GM12878 (cell line): ENCODE results near the gene FARS2. TPM values are rescaled to one million over a fixed set of nuclear protein-coding genes. Genes with fewer than 3 reads are reported as not detected.

Experiments used
- ATAC-seq: fragments of 200-7000 bp; cut with Tn5 transposase; 3 replicates; pipeline ENCODE4 v1.9.1; 2020; ENCODE audit warnings: mild to moderate bottlenecking, moderate library complexity
- BruUV-seq: library from RNA; stranded (reverse); fragments of 400-500 nt; replicated peaks from 2 replicates; lab custom pipeline; 2021; lab: Mats Ljungman, UMichigan
- CTCF ChIA-PET: fragments of 300-600 bp; sonication (Branson Sonifier 250); formaldehyde crosslinking; extraction: SDS; loops from one replicate; lab custom pipeline; 2021; ENCODE audit warnings: inconsistent platforms; lab: Yijun Ruan, JAX
- POLR2A ChIA-PET: fragments of 350-600 bp; formaldehyde crosslinking; extraction: SDS; loops from one replicate; lab custom pipeline; 2021; ENCODE audit warnings: inconsistent platforms; lab: Charles Lee
- RAD21 ChIA-PET: fragments of 300-600 bp; sonication (Branson Sonifier 250); formaldehyde crosslinking; loops from one replicate; lab custom pipeline; 2023; ENCODE audit warnings: antibody characterized with exemption; ENCODE audit not compliant: unreplicated experiment; lab: Charles Lee
- SMC1A ChIA-PET: fragments of 300-600 bp; sonication (Branson Sonifier 250); formaldehyde crosslinking; loops from one replicate; lab custom pipeline; 2023; ENCODE audit not compliant: unreplicated experiment, uncharacterized antibody; lab: Charles Lee
- DNase-seq: peaks from one replicate; pipeline ENCODE4 v3.0.0-alpha.2; 2011; ENCODE audit warnings: low read depth, low spot score
- FAIRE-seq: peaks from 3 replicates; lab custom pipeline; 2011; peaks lifted over from hg19 to GRCh38; lab: Jason Lieb, UNC
- H2AFZ ChIP-seq: 2 replicates; pipeline ENCODE4 v1.6.0; 2011; ENCODE audit warnings: low read depth, low read length, control low read depth; ENCODE audit not compliant: control insufficient read depth
- H3K27ac ChIP-seq: 2 replicates; pipeline ENCODE4 v1.5.1; 2011; ENCODE audit warnings: control low read depth; ENCODE audit not compliant: control insufficient read depth, insufficient read depth
- H3K27me3 ChIP-seq, 2 experiments: replicated peaks in 1 of 2; 2 replicates each; pipeline versions ENCODE4 v1.6.0 to v1.6.1; 2011; ENCODE audit warnings: low read length in 1 of 2; ENCODE audit not compliant: control insufficient read depth in 2 of 2, insufficient read depth in 2 of 2
- H3K36me3 ChIP-seq, 2 experiments: 2 replicates each; pipeline ENCODE4 v1.5.1; 2011; ENCODE audit warnings: low read length in 1 of 2; ENCODE audit not compliant: control insufficient read depth in 2 of 2, insufficient read depth in 2 of 2
- H3K4me1 ChIP-seq: 2 replicates; pipeline ENCODE4 v1.6.1; 2011; ENCODE audit warnings: mild to moderate bottlenecking, low read length, moderate library complexity, mixed read lengths; ENCODE audit not compliant: control insufficient read depth, insufficient read depth
- H3K4me2 ChIP-seq: 2 replicates; pipeline ENCODE4 v1.6.0; 2011; ENCODE audit warnings: control low read depth; ENCODE audit not compliant: control insufficient read depth, insufficient read depth
- H3K4me3 ChIP-seq: fragments of 200-600 bp; sonication (generic); 2 replicates; pipeline ENCODE4 v1.5.1; 2016
- H3K79me2 ChIP-seq: 2 replicates; pipeline ENCODE4 v1.6.0; 2011; ENCODE audit warnings: low read length; ENCODE audit not compliant: control insufficient read depth, insufficient read depth
- H3K9ac ChIP-seq: 2 replicates; pipeline ENCODE4 v1.8.0; 2011; ENCODE audit warnings: low read length, control low read depth, mixed read lengths; ENCODE audit not compliant: control insufficient read depth, insufficient read depth
- H3K9me3 ChIP-seq: replicated peaks from 3 replicates; pipeline ENCODE4 v1.5.1; 2011; ENCODE audit warnings: mild to moderate bottlenecking, low read length; ENCODE audit not compliant: control insufficient read depth, insufficient read depth
- H4K20me1 ChIP-seq: 2 replicates; pipeline ENCODE4 v1.6.0; 2011; ENCODE audit not compliant: control insufficient read depth, insufficient read depth
- CEBPZ ChIP-seq: fragments of 150-350 bp; IDR thresholded peaks from 2 replicates; pipeline ENCODE4 v1.6.1; 2016; ENCODE audit warnings: low read depth, low read length
- CHD1 ChIP-seq: IDR thresholded peaks from 2 replicates; pipeline ENCODE4 v1.6.1; 2012; ENCODE audit warnings: low read depth, low read length, improper control_type of control experiment
- ELK1 ChIP-seq: IDR thresholded peaks from 2 replicates; pipeline ENCODE4 v1.6.1; 2012; ENCODE audit warnings: low read depth, low read length, improper control_type of control experiment
- IRF4 ChIP-seq: IDR thresholded peaks from 2 replicates; pipeline ENCODE4 v1.6.1; 2011; ENCODE audit warnings: low read depth, low read length
- KAT2A ChIP-seq: conservative IDR thresholded peaks from 2 replicates; pipeline ENCODE4 v1.6.1; 2011; ENCODE audit warnings: low read depth, low read length; ENCODE audit not compliant: control insufficient read depth
- MYB ChIP-seq: fragments of 150-350 bp; IDR thresholded peaks from 2 replicates; pipeline ENCODE4 v1.6.1; 2014; ENCODE audit warnings: mild to moderate bottlenecking, low read depth, low read length, borderline replicate concordance
- NR2C1 ChIP-seq: fragments of 450-650 bp; IDR thresholded peaks from 2 replicates; pipeline ENCODE4 v1.6.1; 2017; ENCODE audit warnings: antibody characterized with exemption, mild to moderate bottlenecking, moderate library complexity
- POLR2AphosphoS5 ChIP-seq: IDR thresholded peaks from 2 replicates; pipeline ENCODE4 v1.6.1; 2011; ENCODE audit warnings: mild to moderate bottlenecking, low read length, inconsistent platforms
- RAD51 ChIP-seq: fragments of 450-650 bp; IDR thresholded peaks from 2 replicates; pipeline ENCODE4 v1.6.1; 2016; ENCODE audit warnings: moderate library complexity, mild to moderate bottlenecking, inconsistent platforms
- RELB ChIP-seq: fragments of 450-650 bp; IDR thresholded peaks from 2 replicates; pipeline ENCODE4 v1.6.1; 2017; ENCODE audit warnings: low read depth, mild to moderate bottlenecking, moderate library complexity
- SMAD1 ChIP-seq: fragments of 450-650 bp; IDR thresholded peaks from 2 replicates; pipeline ENCODE4 v1.6.1; 2018; ENCODE audit warnings: mild to moderate bottlenecking, low read depth; ENCODE audit not compliant: partially characterized antibody
- SP1 ChIP-seq: IDR thresholded peaks from one replicate; pipeline ENCODE4 v1.6.1; 2011; ENCODE audit warnings: low read depth, low read length
- WRNIP1 ChIP-seq: IDR thresholded peaks from 2 replicates; pipeline ENCODE4 v1.6.1; 2011; ENCODE audit warnings: low read depth, low read length, improper control_type of control experiment, borderline replicate concordance
- ZBED1 ChIP-seq: IDR thresholded peaks from 2 replicates; pipeline ENCODE4 v1.6.1; 2016; ENCODE audit warnings: borderline replicate concordance
- WGBS: methylation state at CpG from one replicate; pipeline ENCODE4 v1.1.6; 2016; ENCODE audit warnings: low lambda C conversion rate; ENCODE audit not compliant: insufficient replicate concordance, insufficient coverage; ENCODE audit errors: missing lambda C conversion rate; 5-methylcytosine and 5-hydroxymethylcytosine counted together
- in situ Hi-C: fragments of 300-500 bp; cut with MboI; formaldehyde crosslinking; loops from 9 replicates; pipeline ENCODE4 v1.14.3; 2018; ENCODE audit warnings: mixed read lengths
- intact Hi-C: fragments of 100-400 bp; cut with micrococcal nuclease; formaldehyde crosslinking; loops from one replicate; pipeline ENCODE4 v1.14.2; 2022; ENCODE audit not compliant: unreplicated experiment
- polyA plus RNA-seq, 11 experiments: library from polyadenylated mRNA; depleted of rRNA in 4 of 11; unstranded in 6 of 11; stranded (reverse) in 5 of 11; fragments of >200 nt; fragmentation: Nextera tagmentation in 4 of 11; fragmentation: Illumina TruSeq in 1 of 11; extraction: Ambion mirVana in 4 of 11; extraction: Trizol in 1 of 11; gene quantifications; 1 replicate in 1 of 11; 2 replicates in 10 of 11; pipeline versions ENCODE4 v1.2.1 to v1.2.3, GENCODE V29; 2011 to 2016; ENCODE audit warnings: inconsistent platforms in 2 of 11, missing spikeins in 2 of 11, low read depth in 1 of 11
- total RNA-seq, 4 experiments: library from RNA; depleted of rRNA in 3 of 4; stranded (reverse); fragments of >200 nt in 3 of 4; fragmentation: Illumina TruSeq in 1 of 4; extraction: Trizol in 1 of 4; gene quantifications; 2 replicates each; pipeline versions ENCODE4 v1.2.1 to v1.2.3, GENCODE V29; 2013 to 2021
- TF ChIP-seq, protein P1 (sequence below): fragments of 450-650 bp; conservative IDR thresholded peaks from 2 replicates; pipeline ENCODE4 v1.6.1; 2017; ENCODE audit warnings: mild to moderate bottlenecking, moderate library complexity

Gene FARS2
- total and polyA plus RNA-seq, 10 of the 15 experiments (the other 5 are each of a cell fraction or from before 2014, with no cell fraction given), result 16.8 to 46.7 (median 25.6) TPM

DNA sequence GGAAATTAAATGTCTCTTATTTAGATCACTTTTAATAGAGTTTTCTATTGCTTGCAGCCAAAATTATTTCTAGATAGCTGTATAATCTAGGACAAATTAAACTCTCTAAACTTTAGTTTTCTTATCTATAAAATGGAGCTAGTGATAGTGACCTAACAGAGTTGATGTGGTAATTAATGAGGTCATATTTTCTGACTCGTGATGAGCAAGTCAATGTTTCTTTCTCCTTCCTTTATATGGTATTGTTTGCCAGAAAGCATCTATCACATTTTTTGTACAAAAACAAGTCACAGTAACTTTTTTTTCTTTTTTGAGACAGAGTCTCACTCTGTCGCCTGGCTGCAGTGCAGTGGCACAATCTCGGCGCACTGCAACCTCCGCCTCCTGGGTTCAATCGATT is 267.7 kb downstream of the FARS2 start:
- in situ Hi-C loops, result no loop called here
- no peak for DNase-seq
- Histone ChIP-seq H3K9ac (no peak overlapping the region), H3K9me3 (0 out of 3 replicates have a peak, but pooled peaks cover 1% of the 10 kb centered on the region), H3K4me3 (no peak overlapping the region), H4K20me1 (no peaks in the 10 kb centered on the region), H2AFZ (no peak overlapping the region), H3K27me3 (no peaks in the 10 kb centered on the region), H3K79me2 (no peaks in the 10 kb centered on the region), H3K36me3 (no peaks in the 10 kb centered on the region), H3K4me1 (no peaks in the 10 kb centered on the region), H3K27ac (no peak overlapping the region), H3K4me2 (no peak overlapping the region)
- CTCF ChIA-PET, result interaction anchor here (0.7 to 1.1 kb wide), 2 partner anchors 58 to 1272 kb away, joined by 4 read pairs; no protein-coding TSS in a partner anchor
- BruUV-seq, result no TSS peak
- WGBS, result 98% methylated on average over 6 of the region's 6 CpGs
- SMC1A ChIA-PET, result interaction anchor here (1.3 to 3.3 kb wide), 2 partner anchors 8 to 10 kb away, joined by 3 to 14 read pairs; no protein-coding TSS in a partner anchor
- RAD21 ChIA-PET, result no interaction called here
- POLR2A ChIA-PET, result no interaction called here
- ATAC-seq, result no peak
- intact Hi-C loops, result no loop called here
- FAIRE-seq, result no peak
- TF ChIP-seq CEBPZ (no peak), CHD1 (no peak), SMAD1 (no peak), SP1 (no peak), MYB (no peak), RELB (no peak), IRF4 (no peak), ELK1 (no peak), RAD51 (no peak), NR2C1 (no peak), WRNIP1 (no peak), POLR2AphosphoS5 (no peak), KAT2A (no peak), ZBED1 (no peak)
- TF ChIP-seq, protein P1, sequence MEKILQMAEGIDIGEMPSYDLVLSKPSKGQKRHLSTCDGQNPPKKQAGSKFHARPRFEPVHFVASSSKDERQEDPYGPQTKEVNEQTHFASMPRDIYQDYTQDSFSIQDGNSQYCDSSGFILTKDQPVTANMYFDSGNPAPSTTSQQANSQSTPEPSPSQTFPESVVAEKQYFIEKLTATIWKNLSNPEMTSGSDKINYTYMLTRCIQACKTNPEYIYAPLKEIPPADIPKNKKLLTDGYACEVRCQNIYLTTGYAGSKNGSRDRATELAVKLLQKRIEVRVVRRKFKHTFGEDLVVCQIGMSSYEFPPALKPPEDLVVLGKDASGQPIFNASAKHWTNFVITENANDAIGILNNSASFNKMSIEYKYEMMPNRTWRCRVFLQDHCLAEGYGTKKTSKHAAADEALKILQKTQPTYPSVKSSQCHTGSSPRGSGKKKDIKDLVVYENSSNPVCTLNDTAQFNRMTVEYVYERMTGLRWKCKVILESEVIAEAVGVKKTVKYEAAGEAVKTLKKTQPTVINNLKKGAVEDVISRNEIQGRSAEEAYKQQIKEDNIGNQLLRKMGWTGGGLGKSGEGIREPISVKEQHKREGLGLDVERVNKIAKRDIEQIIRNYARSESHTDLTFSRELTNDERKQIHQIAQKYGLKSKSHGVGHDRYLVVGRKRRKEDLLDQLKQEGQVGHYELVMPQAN, result no peak
